PC-9 (cell line): ENCODE measurements around the gene SRGAP3.

Experiments
- EZH2 ChIP-seq: fragments of 200-600 bp; sonication (generic); IDR thresholded peaks from 2 replicates; pipeline ENCODE4 v1.8.0; 2017; ENCODE audit warnings: antibody characterized with exemption, low read depth
- TF ChIP-seq, protein P1 (sequence below): fragments of 200-600 bp; sonication (generic); conservative IDR thresholded peaks from 2 replicates; pipeline ENCODE4 v1.6.1; 2017; ENCODE audit warnings: mixed run types, antibody characterized with exemption, mild to moderate bottlenecking, moderate library complexity

- TF ChIP-seq, protein P1, sequence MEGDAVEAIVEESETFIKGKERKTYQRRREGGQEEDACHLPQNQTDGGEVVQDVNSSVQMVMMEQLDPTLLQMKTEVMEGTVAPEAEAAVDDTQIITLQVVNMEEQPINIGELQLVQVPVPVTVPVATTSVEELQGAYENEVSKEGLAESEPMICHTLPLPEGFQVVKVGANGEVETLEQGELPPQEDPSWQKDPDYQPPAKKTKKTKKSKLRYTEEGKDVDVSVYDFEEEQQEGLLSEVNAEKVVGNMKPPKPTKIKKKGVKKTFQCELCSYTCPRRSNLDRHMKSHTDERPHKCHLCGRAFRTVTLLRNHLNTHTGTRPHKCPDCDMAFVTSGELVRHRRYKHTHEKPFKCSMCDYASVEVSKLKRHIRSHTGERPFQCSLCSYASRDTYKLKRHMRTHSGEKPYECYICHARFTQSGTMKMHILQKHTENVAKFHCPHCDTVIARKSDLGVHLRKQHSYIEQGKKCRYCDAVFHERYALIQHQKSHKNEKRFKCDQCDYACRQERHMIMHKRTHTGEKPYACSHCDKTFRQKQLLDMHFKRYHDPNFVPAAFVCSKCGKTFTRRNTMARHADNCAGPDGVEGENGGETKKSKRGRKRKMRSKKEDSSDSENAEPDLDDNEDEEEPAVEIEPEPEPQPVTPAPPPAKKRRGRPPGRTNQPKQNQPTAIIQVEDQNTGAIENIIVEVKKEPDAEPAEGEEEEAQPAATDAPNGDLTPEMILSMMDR = no peak
- no peak for TF ChIP-seq EZH2
Observed at GRCh38 chr3:9169956-9170850, 79.2 kb downstream of the SRGAP3 start.
